H1 (cell line): Measurements from ENCODE around the gene RIN3. TPM values are rescaled to one million over a fixed set of nuclear protein-coding genes. Genes with fewer than 3 reads are reported as not detected.

Experiments used
- CTCF ChIP-seq, 3 experiments: IDR thresholded peaks; 1 replicate in 2 of 3; 2 replicates in 1 of 3; pipeline versions ENCODE4 v1.5.1 to v1.6.1; 2011; ENCODE audit warnings: low read length in 3 of 3, mild to moderate bottlenecking in 3 of 3, inconsistent platforms in 2 of 3, low read depth in 1 of 3, moderate library complexity in 1 of 3; ENCODE audit not compliant: insufficient read depth in 1 of 3; ENCODE audit errors: control extremely low read depth in 1 of 3
- EGR1 ChIP-seq: IDR thresholded peaks from 2 replicates; pipeline ENCODE4 v1.6.1; 2011; ENCODE audit warnings: low read depth, low read length, borderline replicate concordance
- GABPA ChIP-seq: IDR thresholded peaks from 2 replicates; pipeline ENCODE4 v1.6.1; 2011; ENCODE audit warnings: mild to moderate bottlenecking, low read length, moderate library complexity, borderline replicate concordance; ENCODE audit not compliant: insufficient read depth
- JUN ChIP-seq: IDR thresholded peaks from 2 replicates; pipeline ENCODE4 v1.6.1; 2011; ENCODE audit warnings: low read depth, mild to moderate bottlenecking, improper control_type of control experiment, low read length
- MAFK ChIP-seq: IDR thresholded peaks from 2 replicates; pipeline ENCODE4 v1.6.1; 2012; ENCODE audit warnings: low read depth, mild to moderate bottlenecking, improper control_type of control experiment, low read length
- POU5F1 ChIP-seq: IDR thresholded peaks from 2 replicates; pipeline ENCODE4 v1.6.1; 2011; ENCODE audit warnings: low read depth, mild to moderate bottlenecking, low read length, moderate library complexity
- RBBP5 ChIP-seq: IDR thresholded peaks from 2 replicates; pipeline ENCODE4 v1.7.1; 2012; ENCODE audit warnings: low read depth, mild to moderate bottlenecking, inconsistent platforms, low read length, moderate library complexity, borderline replicate concordance
- RNF2 ChIP-seq: fragments of 200-900, 300-1000 bp; sonication (generic); IDR thresholded peaks from 2 replicates; pipeline ENCODE4 v1.7.1; 2016; ENCODE audit warnings: borderline replicate concordance, low read depth, mild to moderate bottlenecking, antibody characterized with exemption, low read length; ENCODE audit not compliant: poor library complexity, severe bottlenecking; ENCODE audit errors: missing control alignments
- SAP30 ChIP-seq: fragments of 300-600 bp; sonication (generic); IDR thresholded peaks from 2 replicates; pipeline ENCODE4 v1.7.1; 2012; ENCODE audit warnings: low read length, moderate library complexity, mild to moderate bottlenecking, inconsistent platforms; ENCODE audit not compliant: insufficient read depth, insufficient replicate concordance
- SUZ12 ChIP-seq: fragments of 200-600 bp; sonication (generic); IDR thresholded peaks from 2 replicates; pipeline ENCODE4 v1.6.1; 2012; ENCODE audit warnings: mild to moderate bottlenecking, inconsistent platforms, low read length, moderate library complexity, mixed read lengths
- TAF7 ChIP-seq: optimal IDR thresholded peaks from 2 replicates; pipeline ENCODE3; 2011; ENCODE audit warnings: low read depth, mild to moderate bottlenecking, inconsistent platforms, low read length, moderate library complexity, borderline replicate concordance
- polyA plus RNA-seq, 7 experiments: library from polyadenylated mRNA; depleted of rRNA in 3 of 7; stranded (reverse) in 5 of 7; unstranded in 2 of 7; fragments of >200 nt in 5 of 7; fragments of 200-250 nt in 2 of 7; gene quantifications; 1 replicate in 5 of 7; 2 replicates in 1 of 7; 4 replicates in 1 of 7; pipeline versions ENCODE4 v1.2.1 to v1.2.3, GENCODE V29; 2011 to 2013; ENCODE audit warnings: missing spikeins in 2 of 7, mixed read lengths in 2 of 7
- total RNA-seq: library from RNA; stranded (reverse); fragmentation: NEBNext Ultra II Directional; extraction: Animal tissue kit (Norgen Biotek cat#: 25700); gene quantifications from 2 replicates; pipeline ENCODE4 v1.2.1, GENCODE V29; 2021

RIN3 gene
- total and polyA plus RNA-seq, 2 of the 8 experiments (the other 6 are each of a cell fraction or from before 2014, with no cell fraction given) = 0.59 to 1.5 TPM

GRCh38 chr14:92585981-92586937 lies 72.7 kb downstream of the RIN3 start (continued):
- TF ChIP-seq GABPA (no peak), POU5F1 (no peak), RNF2 (no peak), TAF7 (no peak), SAP30 (no peak), EGR1 (no peak), RBBP5 (no peak), JUN (no peak), MAFK (no peak), CTCF (IDR thresholded peaks at IDR 0.05; ENCODE audit: control extremely low read depth in 1 of 3, insufficient read depth in 1 of 3, low read depth in 1 of 3, low read length in 3 of 3) (no peak), SUZ12 (no peak)
